ENCODE data around the gene PRKAR1B.
"Not testable (repeated sequence)": the region's sequence is repeated elsewhere in the genome, so short reads cannot be mapped to it uniquely, and the experiment has no call there.

PRKAR1B gene

DNA sequence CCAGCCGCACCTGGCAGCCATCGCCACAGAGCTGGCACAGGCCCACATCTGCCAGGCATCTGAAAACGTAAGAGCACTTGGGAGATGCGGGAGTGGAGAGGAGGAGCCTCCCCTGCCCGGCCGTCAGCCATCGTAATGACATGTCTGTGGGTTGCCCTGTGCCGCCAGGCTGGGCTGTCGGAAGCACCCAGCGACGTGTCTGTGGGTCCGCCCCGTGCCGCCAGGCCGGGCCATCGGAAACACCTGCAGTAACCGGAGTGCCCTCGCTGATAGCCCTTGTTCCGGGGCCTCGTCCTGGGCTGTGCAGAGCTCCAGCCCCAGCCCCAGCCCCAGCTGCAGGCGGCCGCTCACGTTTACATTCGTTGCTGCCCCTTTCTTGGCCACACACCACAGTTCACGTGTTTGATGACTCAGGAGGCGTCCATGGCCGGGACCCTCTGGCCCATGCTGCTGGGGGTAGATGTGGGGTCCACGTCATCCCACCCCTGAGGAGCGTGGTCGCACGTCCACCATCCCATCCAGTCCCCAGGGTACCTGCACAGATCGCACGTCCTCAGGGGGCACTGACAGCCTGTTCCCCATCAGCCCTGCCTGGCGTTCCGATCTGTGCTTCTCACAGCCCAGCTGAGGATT is 30.0 kb upstream of the PRKAR1B start:
- DNase-seq, result no peak

GRCh38 chr7:756231-756927 is 29.3 kb upstream of the PRKAR1B start:
- no peak for DNase-seq

GRCh38 chr7:755413-755805 is 28.3 kb upstream of the PRKAR1B start:
- DNase-seq, result no peak

DNA sequence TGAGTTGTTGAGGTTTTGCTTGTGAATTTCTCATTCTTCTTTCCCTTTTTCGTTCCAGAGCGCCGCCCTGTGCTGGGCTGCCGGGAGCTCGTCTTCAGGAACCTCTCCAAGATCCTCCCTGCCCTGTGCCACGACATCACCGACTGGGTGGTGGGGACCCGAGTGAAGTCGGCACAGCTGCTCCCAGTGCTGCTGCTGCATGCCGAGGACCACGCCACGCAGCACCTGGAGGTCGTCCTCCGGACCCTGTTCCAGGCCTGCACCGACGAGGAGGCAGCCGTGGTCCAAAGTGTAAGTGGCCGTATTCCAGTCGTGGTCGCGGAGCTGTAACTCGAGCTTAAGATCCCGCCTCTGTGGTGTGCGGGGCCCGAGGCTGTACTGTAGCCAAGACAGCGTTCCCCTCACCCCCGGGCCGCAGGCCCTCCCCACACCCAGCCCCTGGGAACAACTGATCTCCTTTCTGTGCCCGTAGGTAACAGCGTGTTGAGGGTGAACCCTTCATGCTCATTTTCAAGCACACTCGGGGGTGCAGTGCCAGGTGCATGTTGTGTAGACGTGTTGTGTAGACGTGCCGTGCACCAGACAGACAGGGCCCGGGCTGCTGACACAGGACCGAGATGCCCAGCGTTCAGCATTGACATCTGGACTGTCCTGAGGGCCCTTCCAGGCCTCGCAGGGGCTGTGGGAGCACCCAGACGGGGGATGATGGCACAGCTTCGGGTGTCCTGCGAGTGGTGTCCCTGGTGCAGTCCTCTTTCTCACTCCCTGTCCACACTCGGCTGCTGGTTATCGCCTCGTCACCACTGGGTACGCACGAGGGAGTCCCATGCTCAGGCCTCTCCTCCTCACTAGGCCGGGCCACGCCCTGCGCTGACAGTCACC is 27.7 kb upstream of the PRKAR1B start:
- DNase-seq, result no peak

DNA sequence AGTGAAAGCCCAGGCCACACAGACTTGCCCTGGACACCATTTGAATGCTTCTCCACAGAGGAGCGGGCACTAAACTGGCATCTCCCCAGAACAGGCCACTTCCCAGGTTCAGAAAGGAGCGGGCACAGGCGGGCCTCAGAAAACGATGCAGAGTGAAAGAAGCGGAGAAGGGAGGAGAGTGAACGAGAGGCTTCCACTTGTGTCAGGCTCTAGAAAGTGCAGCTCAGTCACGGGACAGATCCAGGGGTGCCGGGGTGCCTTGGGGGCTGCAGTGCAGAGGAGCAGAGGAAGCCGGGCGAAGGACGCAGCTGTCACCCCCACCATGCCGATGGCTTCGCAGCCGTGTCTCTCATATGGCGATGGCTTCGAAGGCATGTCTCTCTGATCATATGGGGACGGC is 26.1 kb upstream of the PRKAR1B start:
- no peak for DNase-seq

GRCh38 chr7:752256-752655 is 25.2 kb upstream of the PRKAR1B start:
- not testable (repeated sequence) for DNase-seq

- DNase-seq, result no peak
Measured at GRCh38 chr7:751826-752225, 24.7 kb upstream of the PRKAR1B start.

DNA sequence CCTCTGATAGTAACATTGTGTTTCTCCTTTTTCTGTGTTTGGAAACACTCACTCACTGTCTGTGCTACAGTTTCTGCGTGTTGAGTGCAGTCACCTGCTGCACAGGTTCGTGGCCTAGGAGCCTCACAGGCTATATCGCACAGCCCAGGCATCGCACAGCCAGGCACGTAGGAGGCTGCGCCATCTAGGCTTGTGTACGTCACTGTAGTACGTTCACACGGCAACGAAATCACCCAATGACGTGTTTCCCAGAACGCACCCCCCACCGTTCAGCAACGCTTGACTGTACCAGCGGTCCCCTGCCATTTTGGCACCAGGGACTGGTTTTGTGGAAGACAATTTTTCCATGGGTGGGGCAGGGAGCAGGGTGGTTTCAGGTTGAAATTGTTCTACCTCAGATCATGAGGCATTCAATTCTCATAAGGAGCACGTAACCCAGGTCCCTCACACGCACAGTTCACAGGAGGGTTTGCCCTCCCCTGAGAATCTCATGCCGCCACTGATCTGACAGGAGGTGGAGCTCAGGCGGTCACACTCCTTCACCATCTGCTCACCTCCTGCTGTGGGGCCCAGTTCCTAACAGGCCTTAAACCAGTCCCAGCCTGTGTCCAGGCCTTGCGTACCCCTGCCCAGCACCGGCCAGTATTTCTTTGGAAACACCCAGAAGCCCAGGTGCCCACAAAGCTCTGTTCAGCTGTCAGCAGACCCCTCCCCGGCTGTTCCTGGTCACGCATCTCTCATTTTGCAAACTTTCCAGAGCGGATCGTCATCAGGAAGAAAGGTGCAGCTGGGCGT is 23.2 kb upstream of the PRKAR1B start:
- DNase-seq, result no peak

- no peak for DNase-seq
Measured at GRCh38 chr7:749140-749551, 22.1 kb upstream of the PRKAR1B start.

DNA sequence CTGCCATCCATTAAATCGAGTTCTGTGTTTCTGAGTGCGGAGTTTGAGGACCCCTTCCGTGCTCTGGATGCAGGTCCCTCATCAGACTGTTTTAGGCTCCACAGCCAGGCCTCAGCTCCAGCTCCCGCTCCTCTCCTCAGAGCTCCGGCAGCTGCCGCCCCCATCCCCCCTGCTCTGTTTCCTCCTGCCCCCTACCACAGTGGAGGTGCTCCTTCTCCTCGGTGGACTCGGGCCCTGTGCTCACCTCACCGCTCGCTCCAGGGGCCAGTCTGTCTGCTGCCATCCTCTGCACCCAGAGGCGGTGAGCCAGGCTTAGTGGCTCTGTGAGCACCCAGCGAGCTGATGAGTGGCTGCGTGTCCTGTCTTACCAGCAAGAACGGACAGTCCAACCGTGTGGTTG is 21.4 kb upstream of the PRKAR1B start:
- no peak for DNase-seq

- no peak for DNase-seq
Measured at GRCh38 chr7:747186-747585, 20.1 kb upstream of the PRKAR1B start.

DNA sequence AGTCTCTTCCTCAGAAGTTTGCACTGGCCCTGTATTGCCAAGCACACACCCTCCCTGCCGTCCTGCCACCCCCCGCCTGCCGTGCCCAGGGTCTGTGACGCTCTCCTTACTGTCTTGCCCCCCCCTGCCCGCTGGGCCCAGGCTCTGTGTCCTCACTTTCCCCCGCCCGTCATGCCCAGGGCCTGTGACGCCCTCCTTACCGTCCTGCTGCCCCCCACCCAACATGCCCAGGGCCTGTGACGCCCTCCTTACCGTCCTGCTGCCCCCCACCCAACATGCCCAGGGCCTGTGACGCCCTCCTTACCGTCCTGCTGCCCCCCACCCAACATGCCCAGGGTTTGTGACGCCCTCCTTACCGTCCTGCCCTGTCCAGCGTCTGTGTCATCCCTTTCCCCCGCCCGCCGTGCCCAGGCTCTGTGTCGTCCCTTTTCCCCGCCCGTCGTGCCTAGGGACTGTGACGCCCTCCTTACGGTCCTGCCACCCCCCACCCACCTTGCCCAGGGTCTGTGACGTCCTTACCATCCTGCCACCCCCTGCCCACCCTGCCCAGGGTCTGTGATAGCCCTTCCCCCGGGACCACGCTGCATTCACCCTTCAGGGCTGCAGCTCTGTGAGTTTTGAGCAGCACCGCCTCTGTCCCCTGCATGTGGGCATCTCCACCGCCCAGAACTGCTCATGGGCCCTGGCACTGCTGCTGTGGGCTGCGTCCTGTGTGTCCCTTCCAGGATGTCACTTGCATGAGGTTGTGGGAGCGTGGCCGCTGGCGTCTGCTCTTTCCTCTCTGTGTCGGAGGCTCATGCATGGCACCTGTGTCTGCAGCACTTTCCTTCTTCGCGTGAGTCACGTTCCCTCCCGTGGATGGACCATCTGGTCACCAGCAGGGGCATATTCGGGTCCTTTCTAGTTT is 19.3 kb upstream of the PRKAR1B start:
- DNase-seq, result no peak

DNA sequence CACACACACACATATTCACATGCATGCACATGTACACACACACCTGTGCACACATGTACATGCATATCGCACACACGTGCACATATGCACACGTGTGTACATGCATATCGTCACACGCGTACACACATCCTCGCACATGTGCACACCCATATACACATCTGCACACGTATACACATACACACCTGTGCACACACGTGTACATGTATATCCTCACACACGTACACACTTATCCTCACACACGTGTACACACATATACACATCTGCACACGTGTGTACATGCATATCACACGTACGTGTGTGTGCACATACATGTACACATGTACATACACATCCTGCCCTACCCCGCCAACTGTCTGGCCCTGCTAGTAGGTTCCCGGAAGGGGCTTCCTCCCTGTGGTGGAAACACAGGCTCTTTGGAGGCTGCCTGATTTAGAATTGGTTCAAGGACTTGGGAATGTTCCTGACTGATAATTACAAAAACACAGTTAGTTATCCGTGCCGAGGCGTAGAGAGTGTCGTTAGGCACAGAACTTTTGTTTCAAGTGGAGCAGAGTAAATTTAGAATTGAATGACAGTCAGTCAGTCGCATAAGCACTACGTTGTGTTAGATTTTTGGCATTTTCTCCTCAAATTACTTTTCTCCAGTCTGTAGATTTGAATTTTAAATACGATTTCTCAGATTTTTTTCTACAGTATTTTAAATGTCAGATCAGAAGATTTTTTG is 18.5 kb upstream of the PRKAR1B start:
- no peak for DNase-seq

- DNase-seq, result no peak
Measured at GRCh38 chr7:744854-745430, 17.9 kb upstream of the PRKAR1B start.

GRCh38 chr7:744128-744520 is 17.0 kb upstream of the PRKAR1B start:
- DNase-seq, result not testable (repeated sequence)

GRCh38 chr7:743341-744127 is 16.5 kb upstream of the PRKAR1B start:
- not testable (repeated sequence) for DNase-seq

DNA sequence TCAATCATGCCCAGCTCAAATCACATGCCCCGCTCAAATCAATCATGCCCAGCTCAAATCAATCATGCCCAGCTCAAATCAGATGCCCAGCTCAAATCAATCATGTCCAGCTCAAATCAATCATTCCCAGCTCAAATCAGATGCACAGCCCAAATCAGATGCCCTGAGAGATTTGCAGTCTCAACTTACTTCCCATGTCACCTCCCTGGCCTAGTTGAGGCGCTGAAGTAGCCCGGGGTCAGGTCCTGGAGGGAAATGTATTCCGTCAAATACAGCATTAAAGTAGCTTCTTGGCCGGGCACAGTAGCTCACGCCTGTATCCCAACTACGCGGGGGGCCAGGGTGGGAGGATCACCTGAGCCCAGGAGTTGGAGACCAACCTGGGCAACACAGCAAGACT is 15.7 kb upstream of the PRKAR1B start:
- DNase-seq, result no peak

DNA sequence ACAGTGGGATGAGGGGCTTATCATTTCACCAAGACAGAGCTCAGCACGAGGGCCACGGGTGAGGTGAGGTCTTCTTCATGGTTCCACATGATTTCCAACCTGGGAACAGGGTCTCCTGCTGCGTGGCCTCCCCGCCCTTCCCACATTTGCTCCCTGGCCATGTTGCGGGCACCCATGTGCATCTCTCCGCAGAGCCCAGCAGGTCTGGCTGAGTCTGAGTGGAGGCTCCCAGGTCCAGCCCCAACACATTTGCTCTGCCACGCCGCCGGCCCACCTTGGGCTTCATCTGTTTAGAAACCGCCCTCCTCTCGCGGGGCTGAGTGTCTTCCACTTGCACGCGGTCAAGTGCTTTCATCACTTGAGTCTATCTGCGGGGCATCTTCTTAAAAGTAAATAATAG is 14.8 kb upstream of the PRKAR1B start:
- DNase-seq, result no peak

- DNase-seq, result no peak
Measured at GRCh38 chr7:741191-741671, 14.2 kb upstream of the PRKAR1B start.

All from CD4-positive, alpha-beta T cell treated with Interleukin-4 for 4 hours (primary cell).